SK-N-SH (cell line): Measurements from ENCODE around the gene KRT80. TPM values are rescaled to one million over a fixed set of nuclear protein-coding genes. Genes with fewer than 3 reads are reported as not detected.
A peak's percentile ranks its signal among the peaks of the same experiment; 100 is the strongest.

Experiments used
- CTCF ChIA-PET: fragments of 300-600, 350-600 bp; formaldehyde crosslinking; extraction: SDS; loops from one replicate; lab custom pipeline; 2021; lab: Yijun Ruan, JAX
- POLR2A ChIA-PET: fragments of 350-600 bp; sonication (Branson Sonifier 250); formaldehyde crosslinking; extraction: SDS; loops from one replicate; lab custom pipeline; 2020; ENCODE audit warnings: antibody characterized with exemption, inconsistent platforms; lab: Yijun Ruan, JAX
- DNase-seq: peaks from one replicate; pipeline ENCODE4 v3.0.0; 2012
- H2AFZ ChIP-seq: fragments of 200-600 bp; sonication (generic); 2 replicates; pipeline ENCODE4 v1.8.1; 2016; ENCODE audit warnings: antibody characterized with exemption, mild to moderate bottlenecking, low read depth
- H3F3A ChIP-seq: fragments of 200-600 bp; sonication (generic); replicated peaks from 2 replicates; pipeline ENCODE3; 2016; ENCODE audit warnings: antibody characterized with exemption, mild to moderate bottlenecking; ENCODE audit not compliant: insufficient read depth
- H3K27ac ChIP-seq, 2 experiments: fragments of 200-500 bp in 1 of 2; fragments of 200-600 bp in 1 of 2; sonication (Bioruptor generic) in 1 of 2; sonication (generic), shearing (Covaris generic) in 1 of 2; 2 replicates each; pipeline versions ENCODE4 v1.5.1 to v1.6.1; 2014 to 2016; ENCODE audit warnings: low read depth in 2 of 2, inconsistent platforms in 1 of 2, low read length in 1 of 2, mild to moderate bottlenecking in 1 of 2, mixed read lengths in 1 of 2
- H3K27me3 ChIP-seq: fragments of 200-600 bp; sonication (generic), shearing (Covaris generic); 2 replicates; pipeline ENCODE4 v1.6.1; 2016; ENCODE audit warnings: mixed run types; ENCODE audit not compliant: insufficient read depth
- H3K36me3 ChIP-seq, 2 experiments: fragments of 200-500 bp in 1 of 2; fragments of 200-600 bp in 1 of 2; sonication (Bioruptor generic) in 1 of 2; sonication (generic) in 1 of 2; replicated peaks in 1 of 2; 2 replicates each; pipeline versions ENCODE3 to v1.5.1; 2014 to 2016; ENCODE audit warnings: low read length in 1 of 2, mild to moderate bottlenecking in 1 of 2; ENCODE audit not compliant: insufficient read depth in 2 of 2, control insufficient read depth in 1 of 2
- H3K4me1 ChIP-seq, 2 experiments: fragments of 200-500 bp in 1 of 2; fragments of 200-600 bp in 1 of 2; sonication (Bioruptor generic) in 1 of 2; sonication (generic), shearing (Covaris generic) in 1 of 2; 2 replicates each; pipeline versions ENCODE4 v1.5.1 to v1.6.1; 2014 to 2016; ENCODE audit warnings: low read depth in 1 of 2, low read length in 1 of 2, mixed run types in 1 of 2; ENCODE audit not compliant: insufficient read depth in 2 of 2, control insufficient read depth in 1 of 2
- H3K4me2 ChIP-seq: fragments of 200-600 bp; sonication (generic), shearing (Covaris generic); 2 replicates; pipeline ENCODE4 v1.6.1; 2017; ENCODE audit warnings: mixed run types
- H3K4me3 ChIP-seq, 2 experiments: fragments of 200-500 bp in 1 of 2; fragments of 200-600 bp in 1 of 2; sonication (Bioruptor generic) in 1 of 2; sonication (generic), shearing (Covaris generic) in 1 of 2; 2 replicates each; pipeline versions ENCODE4 v1.5.1 to v1.8.1; 2014 to 2016; ENCODE audit warnings: low read depth in 2 of 2, inconsistent platforms in 1 of 2, low read length in 1 of 2, mild to moderate bottlenecking in 1 of 2, mixed read lengths in 1 of 2, moderate library complexity in 1 of 2
- H3K79me2 ChIP-seq: fragments of 200-600 bp; sonication (generic); 2 replicates; pipeline ENCODE4 v1.8.1; 2017; ENCODE audit warnings: mild to moderate bottlenecking; ENCODE audit not compliant: insufficient read depth
- H3K9ac ChIP-seq: fragments of 200-600 bp; sonication (generic); 2 replicates; pipeline ENCODE4 v1.6.1; 2017; ENCODE audit warnings: mixed run types
- H3K9me2 ChIP-seq: fragments of 200-600 bp; sonication (generic); 2 replicates; pipeline ENCODE4 v1.6.1; 2017; ENCODE audit warnings: mixed run types
- H3K9me3 ChIP-seq: fragments of 200-600 bp; sonication (generic); 2 replicates; pipeline ENCODE4 v1.6.1; 2017; ENCODE audit warnings: mixed run types, mild to moderate bottlenecking, moderate library complexity
- H4K20me1 ChIP-seq: fragments of 200-600 bp; sonication (generic); 2 replicates; pipeline ENCODE4 v1.6.1; 2017; ENCODE audit warnings: mild to moderate bottlenecking, mixed run types; ENCODE audit not compliant: insufficient read depth
- CHD2 ChIP-seq: fragments of 150-350 bp; IDR thresholded peaks from 2 replicates; pipeline ENCODE4 v1.6.1; 2018; ENCODE audit warnings: low read length; ENCODE audit not compliant: partially characterized antibody
- CTCF ChIP-seq: fragments of 200-600 bp; sonication (generic); IDR thresholded peaks from 2 replicates; pipeline ENCODE4 v1.6.1; 2017; ENCODE audit warnings: antibody characterized with exemption, mild to moderate bottlenecking, moderate library complexity
- EP300 ChIP-seq, 2 experiments: IDR thresholded peaks; 2 replicates each; pipeline versions ENCODE4 v1.4.0 to v1.6.1; 2012; ENCODE audit warnings: borderline replicate concordance in 1 of 2, low read depth in 1 of 2, low read length in 1 of 2
- FOSL2 ChIP-seq: IDR thresholded peaks from 2 replicates; pipeline ENCODE4 v1.4.0; 2012; ENCODE audit warnings: low read depth, mild to moderate bottlenecking, moderate library complexity, borderline replicate concordance
- FOXM1 ChIP-seq: IDR thresholded peaks from 2 replicates; pipeline ENCODE4 v1.4.0; 2012; ENCODE audit warnings: low read depth, mild to moderate bottlenecking
- JUND ChIP-seq: IDR thresholded peaks from 2 replicates; pipeline ENCODE4 v1.4.0; 2012
- MEF2A ChIP-seq: IDR thresholded peaks from 2 replicates; pipeline ENCODE4 v1.4.0; 2012; ENCODE audit warnings: low read depth, borderline replicate concordance
- NFIC ChIP-seq: IDR thresholded peaks from 2 replicates; pipeline ENCODE4 v1.4.0; 2012; ENCODE audit warnings: borderline replicate concordance
- PBX3 ChIP-seq: IDR thresholded peaks from 2 replicates; pipeline ENCODE4; 2012
- POLR2AphosphoS5 ChIP-seq: IDR thresholded peaks from 2 replicates; pipeline ENCODE4 v1.6.1; 2012; ENCODE audit warnings: low read depth, low read length
- RXRA ChIP-seq: IDR thresholded peaks from 2 replicates; pipeline ENCODE4 v1.4.0; 2012; ENCODE audit warnings: low read depth, mild to moderate bottlenecking, borderline replicate concordance
- TAF1 ChIP-seq: IDR thresholded peaks from 2 replicates; pipeline ENCODE4 v1.6.1; 2012; ENCODE audit warnings: low read depth, mild to moderate bottlenecking, low read length, moderate library complexity, borderline replicate concordance
- TCF12 ChIP-seq: IDR thresholded peaks from 2 replicates; pipeline ENCODE4 v1.4.0; 2012
- TEAD4 ChIP-seq: IDR thresholded peaks from 2 replicates; pipeline ENCODE4 v1.4.0; 2012; ENCODE audit warnings: mild to moderate bottlenecking, borderline replicate concordance; ENCODE audit not compliant: insufficient read depth
- USF1 ChIP-seq: IDR thresholded peaks from 2 replicates; pipeline ENCODE4 v1.4.0; 2012; ENCODE audit warnings: low read depth, borderline replicate concordance
- YY1 ChIP-seq: IDR thresholded peaks from 2 replicates; pipeline ENCODE4 v1.4.0; 2012; ENCODE audit warnings: low read depth, mild to moderate bottlenecking
- WGBS: methylation state at CpG from one replicate; pipeline ENCODE4 v1.1.6; 2017; ENCODE audit warnings: low lambda C conversion rate; 5-methylcytosine and 5-hydroxymethylcytosine counted together
- polyA plus RNA-seq, 3 experiments: library from polyadenylated mRNA; depleted of rRNA; stranded (reverse); fragments of >200 nt; gene quantifications; 2 replicates each; pipeline ENCODE4 v1.2.3, GENCODE V29; 2012

Gene KRT80
- polyA plus RNA-seq, 1 of the 3 experiments (the other 2 are of a cell fraction) = 14.9 TPM

GRCh38 chr12:52230364-52231281 lies 38.8 kb upstream of the KRT80 start:
- peak overlapping the region; percentile 76 for H3K4me2 ChIP-seq
- H3K9me3 ChIP-seq = no peaks in the 10 kb centered on the region
- CTCF ChIA-PET = interaction anchor here (0.8 to 2.3 kb wide), 7 partner anchors 8 to 97 kb away, joined by 3 to 9 read pairs (median 3); no protein-coding TSS in a partner anchor
- POLR2A ChIA-PET = no interaction called here
- H4K20me1 ChIP-seq = no peaks in the 10 kb centered on the region
- no peaks in the 10 kb centered on the region for H3K79me2 ChIP-seq
- H3K27ac ChIP-seq = peak overlapping the region; percentile 1 to 97; a peak in 3 of 4 replicates
- no peaks in the 10 kb centered on the region for H3K9me2 ChIP-seq
- peaks cover 0 to 19% of the 10 kb centered on the region in 2 experiments; a peak in 3 of 4 replicates for H3K4me1 ChIP-seq
- DNase-seq = peak; percentile 23
- peaks cover 30% of the 10 kb centered on the region for H3F3A ChIP-seq
- no peak overlapping the region for H2AFZ ChIP-seq
- peak; percentile 84 for TF ChIP-seq TEAD4
- peak; percentile 81 for TF ChIP-seq MEF2A
- TF ChIP-seq NFIC = peak; percentile 66
- peak; percentile 88 for TF ChIP-seq RXRA
- no peak for TF ChIP-seq CHD2
- TF ChIP-seq POLR2AphosphoS5 = peak; percentile 56; the same call in 1 of the 2 replicates
- 0 out of 2 replicates have a peak, but pooled peaks have one; percentile 22 for TF ChIP-seq YY1
- TF ChIP-seq USF1 = no peak
- peak; percentile 78 for TF ChIP-seq TCF12
- TF ChIP-seq CTCF = no peak
- peak; percentile 68 for TF ChIP-seq PBX3
- TF ChIP-seq FOSL2 = peak; percentile 97
- TF ChIP-seq FOXM1 = no peak
- peak; percentile 91 for TF ChIP-seq JUND
- peak; percentile 23; the same call in 1 of the 2 replicates for TF ChIP-seq TAF1
- TF ChIP-seq EP300 (IDR thresholded peaks at IDR 0.05; ENCODE audit: borderline replicate concordance in 1 of 2, low read depth in 1 of 2, low read length in 1 of 2) = peak in 1 of 2 experiments; percentile 90; a peak in 2 of 4 replicates
- H3K4me3 ChIP-seq = no peak overlapping the region
- no peaks in the 10 kb centered on the region for H3K36me3 ChIP-seq
- WGBS = 22% methylated on average over 8 of the region's 8 CpGs
- no peaks in the 10 kb centered on the region for H3K27me3 ChIP-seq
- peak overlapping the region; percentile 86 for H3K9ac ChIP-seq
